ENCODE results near the gene CBLC.
"Not testable (repeated sequence)": the region's sequence is repeated elsewhere in the genome, so short reads cannot be mapped to it uniquely, and the experiment has no call there.

Gene CBLC

GRCh38 chr19:44772144-44772543 lies 5.5 kb upstream of the CBLC start:
- not testable (repeated sequence) for H3K4me2 ChIP-seq (ENCODE audit: low read length); H3K36me3 ChIP-seq (ENCODE audit: insufficient read depth, low read length); H3K9me3 ChIP-seq (replicated peaks; ENCODE audit: low read length); H3K9ac ChIP-seq (ENCODE audit: low read depth, low read length); H3K4me3 ChIP-seq (ENCODE audit: low read length); H3K27me3 ChIP-seq (ENCODE audit: control insufficient read depth, insufficient read depth, low read length)
- H3K4me1 ChIP-seq (ENCODE audit: control insufficient read depth, insufficient read depth, low read length) = peaks cover 30% of the 10 kb centered on the region

- Histone ChIP-seq H3K36me3 (ENCODE audit: insufficient read depth, low read length) (no peaks in the 10 kb centered on the region), H3K4me2 (ENCODE audit: low read length) (no peak overlapping the region), H3K9ac (ENCODE audit: low read depth, low read length) (no peak overlapping the region), H3K4me3 (ENCODE audit: low read length) (no peak overlapping the region), H3K9me3 (replicated peaks; ENCODE audit: low read length) (no peaks in the 10 kb centered on the region), H3K27me3 (ENCODE audit: control insufficient read depth, insufficient read depth, low read length) (no peaks in the 10 kb centered on the region), H3K4me1 (ENCODE audit: control insufficient read depth, insufficient read depth, low read length) (peaks cover 30% of the 10 kb centered on the region)
Observed at GRCh38 chr19:44772959-44773358, 4.7 kb upstream of the CBLC start.

DNA sequence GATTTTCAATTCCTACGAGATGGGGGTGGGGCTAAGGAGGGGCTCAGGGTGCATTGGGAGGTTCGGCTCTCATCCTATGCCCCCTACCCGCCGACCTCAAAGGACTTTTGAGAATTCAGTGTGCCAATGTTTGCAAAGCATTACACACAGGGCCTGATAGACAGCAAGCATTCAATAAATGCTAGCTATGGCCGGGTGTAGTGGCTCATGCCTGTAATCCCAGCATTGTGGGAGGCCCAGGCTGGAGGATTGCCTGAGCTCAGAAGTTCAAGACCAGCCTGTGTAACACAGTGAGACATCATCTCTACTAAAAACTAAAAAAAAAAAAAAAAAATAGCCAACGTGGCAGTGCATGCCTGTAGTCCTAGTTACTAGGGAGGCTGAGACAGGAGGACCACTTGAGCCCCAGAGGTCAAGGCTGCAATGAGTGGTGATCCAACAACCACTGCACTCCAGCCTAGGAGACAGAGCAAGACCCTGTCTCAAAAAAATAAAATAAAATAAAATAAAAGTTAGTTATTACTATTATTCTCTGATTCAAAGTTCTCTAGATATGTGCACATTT lies 1.9 kb upstream of the CBLC start:
- no peaks in the 10 kb centered on the region for H3K27me3 ChIP-seq (ENCODE audit: control insufficient read depth, insufficient read depth, low read length)
- H3K36me3 ChIP-seq (ENCODE audit: insufficient read depth, low read length) = no peaks in the 10 kb centered on the region
- no peak overlapping the region for H3K4me3 ChIP-seq (ENCODE audit: low read length)
- H3K4me2 ChIP-seq (ENCODE audit: low read length) = no peak overlapping the region
- H3K9ac ChIP-seq (ENCODE audit: low read depth, low read length) = no peak overlapping the region
- H3K9me3 ChIP-seq (replicated peaks; ENCODE audit: low read length) = no peaks in the 10 kb centered on the region
- peaks cover 30% of the 10 kb centered on the region for H3K4me1 ChIP-seq (ENCODE audit: control insufficient read depth, insufficient read depth, low read length)

GRCh38 chr19:44776402-44777096 lies 1.1 kb upstream of the CBLC start:
- Histone ChIP-seq H3K4me3 (ENCODE audit: low read length) (no peak overlapping the region), H3K27me3 (ENCODE audit: control insufficient read depth, insufficient read depth, low read length) (no peaks in the 10 kb centered on the region), H3K36me3 (ENCODE audit: insufficient read depth, low read length) (no peaks in the 10 kb centered on the region), H3K9me3 (replicated peaks; ENCODE audit: low read length) (no peaks in the 10 kb centered on the region), H3K9ac (ENCODE audit: low read depth, low read length) (no peak overlapping the region), H3K4me2 (ENCODE audit: low read length) (no peak overlapping the region), H3K4me1 (ENCODE audit: control insufficient read depth, insufficient read depth, low read length) (peaks cover 26% of the 10 kb centered on the region)

DNA sequence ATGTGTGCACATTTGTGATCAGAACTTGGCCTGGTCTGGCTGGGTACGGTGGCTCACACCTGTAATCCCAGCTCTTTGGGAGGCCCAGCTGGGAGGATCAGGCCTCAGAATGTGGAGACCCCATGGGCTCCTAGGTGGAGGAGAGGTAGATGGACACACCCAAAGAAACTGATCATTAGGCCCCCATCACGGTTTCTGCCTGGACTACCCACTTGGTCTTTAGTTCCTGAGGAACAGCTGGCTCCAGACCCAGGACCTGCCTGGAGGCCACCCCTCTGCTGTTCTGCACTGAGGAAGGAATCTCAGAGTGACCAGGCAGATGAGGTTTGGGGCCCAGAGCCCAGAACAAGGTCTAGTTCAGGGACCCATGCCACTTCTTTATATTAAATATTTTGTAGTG lies 1.5 kb downstream of the CBLC start:
- Histone ChIP-seq H3K4me3 (ENCODE audit: low read length) (no peak overlapping the region), H3K4me2 (ENCODE audit: low read length) (no peak overlapping the region), H3K9ac (ENCODE audit: low read depth, low read length) (no peak overlapping the region), H3K36me3 (ENCODE audit: insufficient read depth, low read length) (no peaks in the 10 kb centered on the region), H3K27me3 (ENCODE audit: control insufficient read depth, insufficient read depth, low read length) (no peaks in the 10 kb centered on the region), H3K9me3 (replicated peaks; ENCODE audit: low read length) (no peaks in the 10 kb centered on the region), H3K4me1 (ENCODE audit: control insufficient read depth, insufficient read depth, low read length) (peaks cover 11% of the 10 kb centered on the region)

GRCh38 chr19:44781694-44782093 lies 4.0 kb downstream of the CBLC start:
- not testable (repeated sequence) for H3K4me3 ChIP-seq (ENCODE audit: low read length); H3K4me1 ChIP-seq (ENCODE audit: control insufficient read depth, insufficient read depth, low read length); H3K9me3 ChIP-seq (replicated peaks; ENCODE audit: low read length); H3K27me3 ChIP-seq (ENCODE audit: control insufficient read depth, insufficient read depth, low read length); H3K36me3 ChIP-seq (ENCODE audit: insufficient read depth, low read length); H3K4me2 ChIP-seq (ENCODE audit: low read length); H3K9ac ChIP-seq (ENCODE audit: low read depth, low read length)

DNA sequence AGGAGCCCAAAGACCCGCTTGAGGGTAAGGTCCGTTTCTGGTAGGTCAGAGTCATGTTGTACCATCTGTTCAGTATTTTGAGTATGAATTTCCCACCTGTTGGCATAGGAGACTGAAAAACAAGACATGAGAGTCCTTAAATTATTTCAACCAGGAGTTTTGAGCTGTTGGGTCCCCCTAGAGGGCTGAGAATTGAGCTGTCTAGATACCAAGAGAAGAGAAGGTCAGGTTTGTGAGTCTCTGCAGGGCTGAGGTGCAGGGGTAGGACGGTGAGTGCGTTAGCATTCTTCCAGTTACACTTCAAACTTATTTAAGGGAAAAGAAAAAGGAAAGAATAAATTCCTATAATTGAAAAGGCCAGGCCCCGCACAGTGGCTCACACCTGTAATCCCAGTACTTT lies 5.0 kb downstream of the CBLC start:
- Histone ChIP-seq H3K36me3 (ENCODE audit: insufficient read depth, low read length) (no peaks in the 10 kb centered on the region), H3K4me2 (ENCODE audit: low read length) (no peak overlapping the region), H3K9me3 (replicated peaks; ENCODE audit: low read length) (no peaks in the 10 kb centered on the region), H3K27me3 (ENCODE audit: control insufficient read depth, insufficient read depth, low read length) (no peaks in the 10 kb centered on the region), H3K4me1 (ENCODE audit: control insufficient read depth, insufficient read depth, low read length) (no peaks in the 10 kb centered on the region), H3K4me3 (ENCODE audit: low read length) (no peak overlapping the region), H3K9ac (ENCODE audit: low read depth, low read length) (no peak overlapping the region)

DNA sequence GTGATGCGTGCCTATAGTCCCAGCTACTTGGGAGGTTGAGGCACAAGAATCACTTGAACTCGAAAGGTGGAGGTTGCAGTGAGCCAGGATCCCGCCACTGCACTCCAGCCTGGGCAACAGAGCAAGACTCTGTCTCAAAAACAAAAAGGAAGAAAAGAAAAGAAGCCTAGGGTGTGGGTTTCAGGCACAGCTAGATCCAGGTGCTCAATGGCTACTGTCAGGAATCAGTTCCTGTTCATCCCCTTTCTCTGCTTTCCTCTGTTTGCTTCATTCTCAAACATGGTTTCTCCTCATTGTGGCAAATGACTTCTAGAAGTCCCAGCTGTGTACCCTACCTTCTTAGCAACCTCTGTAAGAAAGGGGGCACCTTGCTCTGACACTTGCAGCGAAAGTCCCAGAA lies 5.9 kb downstream of the CBLC start:
- no peak overlapping the region for H3K4me3 ChIP-seq (ENCODE audit: low read length)
- no peak overlapping the region for H3K4me2 ChIP-seq (ENCODE audit: low read length)
- no peaks in the 10 kb centered on the region for H3K4me1 ChIP-seq (ENCODE audit: control insufficient read depth, insufficient read depth, low read length)
- no peaks in the 10 kb centered on the region for H3K36me3 ChIP-seq (ENCODE audit: insufficient read depth, low read length)
- no peak overlapping the region for H3K9ac ChIP-seq (ENCODE audit: low read depth, low read length)
- H3K9me3 ChIP-seq (replicated peaks; ENCODE audit: low read length) = no peaks in the 10 kb centered on the region
- H3K27me3 ChIP-seq (ENCODE audit: control insufficient read depth, insufficient read depth, low read length) = no peaks in the 10 kb centered on the region

DNA sequence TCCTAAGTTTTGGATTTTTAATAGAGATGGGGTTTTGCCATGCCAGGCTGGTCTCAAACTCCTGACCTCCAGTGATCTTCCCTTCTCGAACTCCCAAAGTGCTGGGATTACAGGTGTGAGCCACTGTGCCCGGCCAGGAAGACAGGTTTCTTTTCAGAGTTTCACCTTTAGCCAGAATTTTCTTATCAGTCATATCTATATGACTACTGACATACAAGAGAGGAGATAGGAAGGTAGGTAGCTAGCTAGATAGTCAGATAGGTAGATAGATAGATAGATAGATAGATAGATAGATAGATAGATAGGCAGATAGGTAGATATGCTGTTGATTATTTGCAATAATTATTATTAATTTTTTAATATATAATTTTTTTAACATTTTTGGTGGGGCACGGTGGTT lies 7.6 kb downstream of the CBLC start:
- no peak overlapping the region for H3K4me3 ChIP-seq (ENCODE audit: low read length)
- no peak overlapping the region for H3K4me2 ChIP-seq (ENCODE audit: low read length)
- H3K4me1 ChIP-seq (ENCODE audit: control insufficient read depth, insufficient read depth, low read length) = no peaks in the 10 kb centered on the region
- no peaks in the 10 kb centered on the region for H3K9me3 ChIP-seq (replicated peaks; ENCODE audit: low read length)
- no peaks in the 10 kb centered on the region for H3K27me3 ChIP-seq (ENCODE audit: control insufficient read depth, insufficient read depth, low read length)
- H3K9ac ChIP-seq (ENCODE audit: low read depth, low read length) = no peak overlapping the region
- H3K36me3 ChIP-seq (ENCODE audit: insufficient read depth, low read length) = no peaks in the 10 kb centered on the region

DNA sequence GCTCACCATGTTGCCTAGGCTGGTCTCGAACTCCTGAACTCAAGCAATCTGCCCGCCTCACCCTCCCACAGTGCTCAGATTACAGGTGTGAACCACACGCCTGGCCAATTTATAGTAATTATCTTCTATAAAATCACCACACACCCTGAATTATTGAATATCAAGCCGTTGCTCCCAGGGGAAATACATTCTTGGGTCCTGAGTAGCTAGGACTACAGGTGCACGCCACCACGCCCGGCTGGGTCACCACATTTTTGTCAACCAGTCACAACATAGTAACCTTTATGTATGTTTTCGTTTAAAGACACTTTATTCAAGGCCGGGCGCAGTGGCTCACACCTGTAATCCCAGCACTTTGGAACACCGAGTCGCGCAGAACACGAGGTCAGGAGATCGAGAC lies 8.3 kb downstream of the CBLC start:
- H3K36me3 ChIP-seq (ENCODE audit: insufficient read depth, low read length) = no peaks in the 10 kb centered on the region
- no peak overlapping the region for H3K9ac ChIP-seq (ENCODE audit: low read depth, low read length)
- no peaks in the 10 kb centered on the region for H3K27me3 ChIP-seq (ENCODE audit: control insufficient read depth, insufficient read depth, low read length)
- H3K4me3 ChIP-seq (ENCODE audit: low read length) = no peak overlapping the region
- H3K4me1 ChIP-seq (ENCODE audit: control insufficient read depth, insufficient read depth, low read length) = no peaks in the 10 kb centered on the region
- no peaks in the 10 kb centered on the region for H3K9me3 ChIP-seq (replicated peaks; ENCODE audit: low read length)
- no peak overlapping the region for H3K4me2 ChIP-seq (ENCODE audit: low read length)

DNA sequence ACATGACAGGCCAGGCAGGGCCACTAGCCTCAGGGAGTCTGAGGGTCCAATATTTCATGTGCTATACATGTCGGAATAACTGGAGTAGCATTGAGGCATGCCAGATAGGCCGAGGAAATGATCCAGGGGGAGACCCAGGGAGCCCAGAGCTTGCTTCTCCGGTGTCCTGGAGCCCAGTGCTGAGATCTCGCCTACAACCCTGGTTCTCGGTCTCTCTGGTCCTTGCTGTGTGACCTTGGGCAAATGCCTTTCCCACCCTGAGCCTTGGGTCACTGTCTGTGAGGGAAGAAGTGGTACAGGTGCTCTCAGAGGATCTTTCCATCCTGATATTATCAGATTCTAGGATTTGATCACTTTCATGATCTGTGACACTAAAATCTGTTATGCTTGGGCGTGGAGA lies 11.3 kb downstream of the CBLC start:
- Histone ChIP-seq H3K4me3 (ENCODE audit: low read length) (no peak overlapping the region), H3K9ac (ENCODE audit: low read depth, low read length) (no peak overlapping the region), H3K4me2 (ENCODE audit: low read length) (no peak overlapping the region), H3K4me1 (ENCODE audit: control insufficient read depth, insufficient read depth, low read length) (no peaks in the 10 kb centered on the region), H3K36me3 (ENCODE audit: insufficient read depth, low read length) (no peaks in the 10 kb centered on the region), H3K27me3 (ENCODE audit: control insufficient read depth, insufficient read depth, low read length) (no peaks in the 10 kb centered on the region), H3K9me3 (replicated peaks; ENCODE audit: low read length) (no peaks in the 10 kb centered on the region)

- Histone ChIP-seq H3K4me3 (ENCODE audit: low read length) (no peak overlapping the region), H3K36me3 (ENCODE audit: insufficient read depth, low read length) (no peaks in the 10 kb centered on the region)
Observed at GRCh38 chr19:44789943-44790483, 12.3 kb downstream of the CBLC start.

More at GRCh38 chr19:44789943-44790483, 12.3 kb downstream of the CBLC start:
- H3K9ac ChIP-seq (ENCODE audit: low read depth, low read length) = no peak overlapping the region
- no peaks in the 10 kb centered on the region for H3K9me3 ChIP-seq (replicated peaks; ENCODE audit: low read length)
- H3K4me2 ChIP-seq (ENCODE audit: low read length) = no peak overlapping the region
- no peaks in the 10 kb centered on the region for H3K27me3 ChIP-seq (ENCODE audit: control insufficient read depth, insufficient read depth, low read length)
- no peaks in the 10 kb centered on the region for H3K4me1 ChIP-seq (ENCODE audit: control insufficient read depth, insufficient read depth, low read length)

Measured in skeletal muscle satellite cell (primary cell).